SK-N-SH treated with all-trans-retinoic acid at 6 μM for 48 hours (cell line): ENCODE data around the gene ULK4.

Source experiments
- ATAC-seq: fragments of 200-7000 bp; cut with Tn5 transposase; 3 replicates; pipeline ENCODE4 v1.9.1; 2020; ENCODE audit warnings: mild to moderate bottlenecking, moderate library complexity
- ARNTL ChIP-seq: fragments of 450-650 bp; formaldehyde crosslinking; IDR thresholded peaks from 2 replicates; pipeline ENCODE4 v1.5.0; 2020; ENCODE audit warnings: low read depth, mild to moderate bottlenecking, moderate library complexity, borderline replicate concordance
- BACH2 ChIP-seq: fragments of 250-450 bp; sonication (Bioruptor Pico); IDR thresholded peaks from 2 replicates; pipeline ENCODE4 v1.9.0; 2021; ENCODE audit warnings: mild to moderate bottlenecking, borderline replicate concordance
- CREB5 ChIP-seq: fragments of 250-450 bp; sonication (Bioruptor Pico); IDR thresholded peaks from 2 replicates; pipeline ENCODE4 v1.5.1; 2020; ENCODE audit warnings: low read depth, mild to moderate bottlenecking, moderate library complexity
- CSDC2 ChIP-seq: fragments of 250-450 bp; sonication (Bioruptor Pico); IDR thresholded peaks from 2 replicates; pipeline ENCODE4 v1.5.0; 2020; ENCODE audit warnings: mild to moderate bottlenecking, moderate library complexity
- CSRNP3 ChIP-seq: fragments of 250-450 bp; sonication (Bioruptor Pico); IDR thresholded peaks from 2 replicates; pipeline ENCODE4 v1.5.1; 2021; ENCODE audit warnings: mild to moderate bottlenecking, moderate library complexity
- ESRRG ChIP-seq: fragments of 250-450 bp; sonication (Bioruptor Pico); IDR thresholded peaks from 2 replicates; pipeline ENCODE4 v1.6.1; 2021; ENCODE audit warnings: mild to moderate bottlenecking
- GLIS3 ChIP-seq: fragments of 250-450 bp; sonication (Bioruptor Pico); IDR thresholded peaks from 2 replicates; pipeline ENCODE4 v1.5.0; 2020; ENCODE audit warnings: mild to moderate bottlenecking, moderate library complexity
- ISL1 ChIP-seq: fragments of 250-450 bp; sonication (Bioruptor Pico); IDR thresholded peaks from 2 replicates; pipeline ENCODE4 v2.1.2; 2022; ENCODE audit warnings: mild to moderate bottlenecking, moderate library complexity
- OSR1 ChIP-seq: fragments of 250-450 bp; sonication (Bioruptor Pico); IDR thresholded peaks from 2 replicates; pipeline ENCODE4 v1.8.0; 2022; ENCODE audit warnings: moderate library complexity, mild to moderate bottlenecking, inconsistent platforms
- POU6F1 ChIP-seq: fragments of 250-450 bp; sonication (Bioruptor Pico); IDR thresholded peaks from 2 replicates; pipeline ENCODE4 v1.8.0; 2021; ENCODE audit warnings: low read depth, mild to moderate bottlenecking, moderate library complexity, borderline replicate concordance
- PPARA ChIP-seq: fragments of 250-450 bp; sonication (Bioruptor Pico); IDR thresholded peaks from 2 replicates; pipeline ENCODE4 v1.5.0; 2020; ENCODE audit warnings: mild to moderate bottlenecking, borderline replicate concordance
- RARB ChIP-seq: fragments of 250-450 bp; sonication (Bioruptor Pico); IDR thresholded peaks from 2 replicates; pipeline ENCODE4 v1.8.0; 2021; ENCODE audit warnings: mild to moderate bottlenecking, moderate library complexity
- SNAI2 ChIP-seq: fragments of 250-450 bp; sonication (Bioruptor Pico); IDR thresholded peaks from 2 replicates; pipeline ENCODE4 v1.5.0; 2020; ENCODE audit warnings: mild to moderate bottlenecking, moderate library complexity
- TCF4 ChIP-seq: fragments of 250-450 bp; sonication (Bioruptor Pico); IDR thresholded peaks from 2 replicates; pipeline ENCODE4 v1.8.0; 2021; ENCODE audit warnings: mild to moderate bottlenecking, moderate library complexity, borderline replicate concordance
- ZC3H10 ChIP-seq: fragments of 250-450 bp; sonication (Bioruptor Pico); IDR thresholded peaks from 2 replicates; pipeline ENCODE4 v1.5.1; 2021; ENCODE audit warnings: mild to moderate bottlenecking, moderate library complexity
- ZFP30 ChIP-seq: fragments of 450-650 bp; formaldehyde crosslinking; IDR thresholded peaks from 2 replicates; pipeline ENCODE4 v1.5.0; 2022; ENCODE audit warnings: mild to moderate bottlenecking, moderate library complexity
- ZNF565 ChIP-seq: fragments of 450-650 bp; formaldehyde crosslinking; conservative IDR thresholded peaks from 2 replicates; pipeline ENCODE4 v1.5.0; 2020; ENCODE audit warnings: low read depth, mild to moderate bottlenecking, moderate library complexity
- ZNF70 ChIP-seq: fragments of 450-650 bp; formaldehyde crosslinking; IDR thresholded peaks from 2 replicates; pipeline ENCODE4 v1.5.0; 2020; ENCODE audit warnings: mild to moderate bottlenecking, moderate library complexity
- ZNF8 ChIP-seq: fragments of 450-650 bp; formaldehyde crosslinking; IDR thresholded peaks from 2 replicates; pipeline ENCODE4 v1.5.0; 2020; ENCODE audit warnings: mild to moderate bottlenecking, moderate library complexity
- TF ChIP-seq, protein P1 (sequence below): fragments of 250-450 bp; sonication (Bioruptor Pico); IDR thresholded peaks from 2 replicates; pipeline ENCODE4 v1.8.0; 2020; ENCODE audit warnings: mild to moderate bottlenecking, moderate library complexity, borderline replicate concordance
- TF ChIP-seq, protein P2 (sequence below): fragments of 250-450 bp; sonication (Bioruptor Pico); IDR thresholded peaks from 2 replicates; pipeline ENCODE4 v1.5.0; 2020; ENCODE audit warnings: mild to moderate bottlenecking, moderate library complexity

Gene ULK4

GRCh38 chr3:41975416-41976103 is 13.7 kb upstream of the ULK4 start:
- TF ChIP-seq GLIS3 (CRISPR knock-in tag), result no peak
- TF ChIP-seq ZNF565 (CRISPR knock-in tag), result no peak
- TF ChIP-seq ZNF8 (CRISPR knock-in tag), result no peak
- TF ChIP-seq SNAI2, result no peak
- TF ChIP-seq RARB (CRISPR knock-in tag), result no peak
- TF ChIP-seq CREB5, result no peak
- TF ChIP-seq ESRRG (CRISPR knock-in tag), result no peak
- TF ChIP-seq, protein P1, sequence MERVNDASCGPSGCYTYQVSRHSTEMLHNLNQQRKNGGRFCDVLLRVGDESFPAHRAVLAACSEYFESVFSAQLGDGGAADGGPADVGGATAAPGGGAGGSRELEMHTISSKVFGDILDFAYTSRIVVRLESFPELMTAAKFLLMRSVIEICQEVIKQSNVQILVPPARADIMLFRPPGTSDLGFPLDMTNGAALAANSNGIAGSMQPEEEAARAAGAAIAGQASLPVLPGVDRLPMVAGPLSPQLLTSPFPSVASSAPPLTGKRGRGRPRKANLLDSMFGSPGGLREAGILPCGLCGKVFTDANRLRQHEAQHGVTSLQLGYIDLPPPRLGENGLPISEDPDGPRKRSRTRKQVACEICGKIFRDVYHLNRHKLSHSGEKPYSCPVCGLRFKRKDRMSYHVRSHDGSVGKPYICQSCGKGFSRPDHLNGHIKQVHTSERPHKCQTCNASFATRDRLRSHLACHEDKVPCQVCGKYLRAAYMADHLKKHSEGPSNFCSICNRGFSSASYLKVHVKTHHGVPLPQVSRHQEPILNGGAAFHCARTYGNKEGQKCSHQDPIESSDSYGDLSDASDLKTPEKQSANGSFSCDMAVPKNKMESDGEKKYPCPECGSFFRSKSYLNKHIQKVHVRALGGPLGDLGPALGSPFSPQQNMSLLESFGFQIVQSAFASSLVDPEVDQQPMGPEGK (CRISPR knock-in tag), result no peak
- no peak for TF ChIP-seq POU6F1 (CRISPR knock-in tag)
- TF ChIP-seq ARNTL (CRISPR knock-in tag), result no peak
- TF ChIP-seq ZNF70 (CRISPR knock-in tag), result no peak
- TF ChIP-seq TCF4 (CRISPR knock-in tag), result no peak
- TF ChIP-seq ZFP30 (CRISPR knock-in tag), result no peak
- TF ChIP-seq, protein P2, sequence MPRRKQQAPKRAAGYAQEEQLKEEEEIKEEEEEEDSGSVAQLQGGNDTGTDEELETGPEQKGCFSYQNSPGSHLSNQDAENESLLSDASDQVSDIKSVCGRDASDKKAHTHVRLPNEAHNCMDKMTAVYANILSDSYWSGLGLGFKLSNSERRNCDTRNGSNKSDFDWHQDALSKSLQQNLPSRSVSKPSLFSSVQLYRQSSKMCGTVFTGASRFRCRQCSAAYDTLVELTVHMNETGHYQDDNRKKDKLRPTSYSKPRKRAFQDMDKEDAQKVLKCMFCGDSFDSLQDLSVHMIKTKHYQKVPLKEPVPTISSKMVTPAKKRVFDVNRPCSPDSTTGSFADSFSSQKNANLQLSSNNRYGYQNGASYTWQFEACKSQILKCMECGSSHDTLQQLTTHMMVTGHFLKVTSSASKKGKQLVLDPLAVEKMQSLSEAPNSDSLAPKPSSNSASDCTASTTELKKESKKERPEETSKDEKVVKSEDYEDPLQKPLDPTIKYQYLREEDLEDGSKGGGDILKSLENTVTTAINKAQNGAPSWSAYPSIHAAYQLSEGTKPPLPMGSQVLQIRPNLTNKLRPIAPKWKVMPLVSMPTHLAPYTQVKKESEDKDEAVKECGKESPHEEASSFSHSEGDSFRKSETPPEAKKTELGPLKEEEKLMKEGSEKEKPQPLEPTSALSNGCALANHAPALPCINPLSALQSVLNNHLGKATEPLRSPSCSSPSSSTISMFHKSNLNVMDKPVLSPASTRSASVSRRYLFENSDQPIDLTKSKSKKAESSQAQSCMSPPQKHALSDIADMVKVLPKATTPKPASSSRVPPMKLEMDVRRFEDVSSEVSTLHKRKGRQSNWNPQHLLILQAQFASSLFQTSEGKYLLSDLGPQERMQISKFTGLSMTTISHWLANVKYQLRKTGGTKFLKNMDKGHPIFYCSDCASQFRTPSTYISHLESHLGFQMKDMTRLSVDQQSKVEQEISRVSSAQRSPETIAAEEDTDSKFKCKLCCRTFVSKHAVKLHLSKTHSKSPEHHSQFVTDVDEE, result no peak
- peak; percentile 61 for ATAC-seq

DNA sequence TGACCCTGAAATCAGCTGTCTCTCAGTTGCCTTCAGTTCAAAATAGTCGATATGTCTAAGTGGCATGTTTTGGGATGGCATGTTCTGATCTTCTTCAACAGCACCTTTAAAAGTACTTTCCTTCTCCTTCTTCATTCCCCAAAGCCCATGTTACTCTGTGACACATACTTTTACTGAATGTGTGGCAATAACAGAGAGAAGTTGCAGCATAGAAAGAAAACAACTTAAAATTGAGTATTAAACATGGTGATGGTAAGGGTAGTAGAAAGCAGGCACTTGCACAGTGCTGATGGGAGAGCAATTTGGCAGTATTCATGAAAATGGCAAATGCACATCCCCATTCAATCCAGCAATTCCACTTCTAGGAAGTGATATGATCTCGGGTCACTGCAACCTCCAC is 12.3 kb upstream of the ULK4 start:
- no peak for ATAC-seq

More for the DNA sequence above, 12.3 kb upstream of the ULK4 start:
- TF ChIP-seq ZNF565 (CRISPR knock-in tag) (no peak), TCF4 (CRISPR knock-in tag) (no peak), PPARA (CRISPR knock-in tag) (no peak), ISL1 (CRISPR knock-in tag) (no peak), CREB5 (no peak), CSDC2 (CRISPR knock-in tag) (no peak), ZFP30 (CRISPR knock-in tag) (no peak), SNAI2 (no peak), RARB (CRISPR knock-in tag) (no peak), ZNF70 (CRISPR knock-in tag) (no peak), ARNTL (CRISPR knock-in tag) (no peak), ESRRG (CRISPR knock-in tag) (no peak), GLIS3 (CRISPR knock-in tag) (no peak), OSR1 (no peak), BACH2 (no peak), ZC3H10 (CRISPR knock-in tag) (no peak), CSRNP3 (CRISPR knock-in tag) (no peak)
- TF ChIP-seq, protein P1 (CRISPR knock-in tag), result no peak
